Activated CD4-positive, CD25-positive, alpha-beta regulatory T cell treated with anti-CD3 and anti-CD28 coated beads, Interleukin-2, amount 50 U/mL, for 16 hours (primary cell): ENCODE results near the gene SKIC8.
"Not testable (repeated sequence)": the region's sequence is repeated elsewhere in the genome, so short reads cannot be mapped to it uniquely, and the experiment has no call there.

ENCODE experiments used
- DNase-seq: peaks from one replicate; pipeline ENCODE4 v3.0.0-alpha.2; 2020; ENCODE audit warnings: low read depth, low spot score

Gene SKIC8

GRCh38 chr15:78256044-78256437 lies 43.4 kb downstream of the SKIC8 start:
- DNase-seq, result no peak

DNA sequence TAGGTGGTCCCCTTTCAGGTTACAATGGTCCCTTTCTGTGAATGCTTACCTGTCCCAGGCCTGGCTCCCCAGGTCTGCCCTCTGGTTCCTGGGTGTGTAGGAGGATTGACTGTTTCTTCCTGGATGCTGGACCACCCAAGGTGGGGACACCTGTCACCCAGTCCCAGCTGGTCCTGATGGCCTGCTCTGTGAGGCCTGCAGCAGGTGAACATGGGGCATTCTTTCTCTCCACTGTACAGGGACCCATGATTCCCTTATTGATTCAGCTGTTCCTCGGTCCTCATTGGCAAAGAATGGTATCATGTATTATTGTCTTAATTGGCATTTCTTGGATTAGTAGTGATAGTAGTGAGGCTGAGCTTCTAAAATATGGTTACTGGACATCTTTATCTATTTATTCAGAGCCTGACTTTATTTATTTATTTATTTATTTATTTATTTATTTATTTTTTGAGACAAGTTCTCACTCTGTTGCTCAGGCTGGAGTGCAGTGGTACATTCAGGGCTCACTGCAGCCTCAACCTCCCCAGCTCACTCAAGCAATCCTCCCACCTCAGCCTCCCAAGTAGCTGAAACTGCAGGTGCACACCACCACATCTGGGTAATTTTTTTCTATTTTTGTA lies 43.9 kb downstream of the SKIC8 start:
- no peak for DNase-seq

DNA sequence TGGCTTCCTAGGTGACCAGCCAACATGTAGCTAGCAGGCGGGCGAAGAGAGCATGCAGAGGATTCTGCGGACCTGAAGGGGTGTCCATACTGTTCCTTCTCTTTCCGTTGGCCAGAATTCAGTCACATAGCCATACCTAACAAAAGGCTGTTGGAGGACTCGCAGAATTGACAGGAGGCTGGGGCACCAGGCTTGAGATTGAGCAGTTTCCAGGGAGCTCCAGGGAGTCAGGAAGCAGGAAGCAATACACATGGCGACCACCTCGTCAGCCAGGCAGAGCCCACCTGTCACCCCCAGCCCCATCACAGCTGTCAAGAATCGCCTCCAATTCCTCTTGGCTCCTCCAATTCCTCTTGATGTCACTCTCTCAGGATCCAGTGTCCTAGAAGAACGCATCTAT lies 48.3 kb downstream of the SKIC8 start:
- no peak for DNase-seq

DNA sequence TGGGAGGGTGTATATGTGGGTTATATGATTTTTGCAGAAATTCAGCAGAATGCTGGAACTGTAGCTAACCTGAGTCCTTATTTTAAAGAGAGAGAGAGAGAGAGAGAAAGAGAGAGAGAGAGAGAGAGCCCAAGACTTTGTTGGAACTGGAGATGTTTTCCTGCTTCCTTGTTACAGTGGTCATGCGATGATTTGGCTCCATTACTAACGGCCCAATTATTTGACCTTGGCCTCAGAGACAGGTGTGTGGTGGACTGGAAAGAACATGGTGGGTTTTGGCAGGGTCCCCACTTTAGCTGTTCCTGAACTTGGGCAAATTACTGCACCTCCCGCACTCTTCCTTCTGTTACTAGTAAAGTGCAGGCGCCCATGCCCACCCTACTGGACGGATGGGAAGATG lies 50.3 kb downstream of the SKIC8 start:
- no peak for DNase-seq

DNA sequence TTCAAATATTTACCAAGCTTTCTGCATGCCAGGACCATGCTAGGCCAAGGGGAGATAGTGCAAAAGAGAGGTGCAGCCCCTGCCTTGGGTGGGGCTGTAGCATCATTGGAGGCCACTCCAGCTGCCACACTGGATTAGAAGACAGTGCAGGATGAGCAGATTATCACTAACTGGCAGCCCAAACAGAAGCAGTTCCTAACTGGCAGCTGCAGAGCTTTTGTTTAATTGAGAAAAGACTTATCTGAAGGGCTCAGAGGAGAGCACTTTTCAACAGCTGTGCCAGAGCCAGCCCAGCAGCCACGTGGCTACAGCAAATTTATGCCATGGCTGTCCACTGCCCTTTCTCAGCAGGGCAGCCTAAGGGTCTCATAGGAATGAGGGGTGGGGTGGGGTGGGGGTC lies 51.5 kb downstream of the SKIC8 start:
- no peak for DNase-seq

DNA sequence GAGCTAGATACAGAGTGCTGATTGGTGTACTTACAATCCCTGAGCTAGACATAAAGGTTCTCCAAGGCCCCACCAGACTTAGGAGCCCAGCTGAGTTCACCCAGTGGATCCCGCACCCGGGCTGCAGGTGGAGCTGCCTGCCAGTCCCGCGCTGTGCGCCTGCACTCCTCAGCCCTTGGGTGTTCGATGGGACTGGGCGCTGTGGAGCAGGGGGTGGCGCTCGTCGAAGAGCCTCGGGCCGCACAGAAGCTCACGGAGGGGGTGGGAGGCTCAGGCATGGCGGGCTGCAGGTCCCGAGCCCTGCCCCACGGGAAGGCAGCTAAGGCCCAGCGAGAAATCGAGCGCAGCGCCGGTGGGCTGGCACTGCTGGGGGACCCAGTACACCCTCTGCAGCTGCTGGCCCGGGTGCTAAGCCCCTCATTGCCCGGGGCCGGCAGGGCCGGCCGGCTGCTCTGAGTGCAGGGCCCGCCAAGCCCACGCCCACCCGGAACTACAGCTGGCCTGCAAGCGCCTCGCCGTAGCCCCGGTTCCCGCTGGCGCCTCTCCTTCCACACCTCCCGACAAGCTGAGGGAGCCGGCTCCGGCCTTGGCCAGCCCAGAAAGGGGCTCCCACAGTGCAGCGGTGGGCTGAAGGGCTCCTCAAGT lies 53.3 kb downstream of the SKIC8 start:
- DNase-seq, result not testable (repeated sequence)

- not testable (repeated sequence) for DNase-seq
Measured at GRCh38 chr15:78245392-78245791, 54.0 kb downstream of the SKIC8 start.

DNA sequence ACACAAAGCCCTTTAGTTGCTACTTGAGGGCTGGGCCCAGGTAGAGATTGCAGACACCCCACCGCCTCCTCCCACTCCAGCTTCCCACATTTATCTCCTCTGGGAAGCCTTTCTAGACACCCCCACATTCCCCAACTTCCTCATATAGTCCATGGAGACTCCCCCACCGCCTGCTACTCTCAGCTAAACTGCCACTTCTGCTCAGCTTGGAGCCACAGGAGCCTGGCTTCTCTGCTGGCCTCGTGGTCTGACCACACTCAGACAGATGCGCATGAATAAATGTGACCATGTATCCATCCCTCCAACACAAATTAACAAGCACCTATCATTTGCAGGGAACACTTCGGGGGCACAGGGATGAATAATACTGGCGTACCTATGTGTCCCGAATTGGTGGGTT lies 54.5 kb downstream of the SKIC8 start:
- DNase-seq, result no peak

- DNase-seq, result no peak
Measured at GRCh38 chr15:78244101-78244500, 55.3 kb downstream of the SKIC8 start.

DNA sequence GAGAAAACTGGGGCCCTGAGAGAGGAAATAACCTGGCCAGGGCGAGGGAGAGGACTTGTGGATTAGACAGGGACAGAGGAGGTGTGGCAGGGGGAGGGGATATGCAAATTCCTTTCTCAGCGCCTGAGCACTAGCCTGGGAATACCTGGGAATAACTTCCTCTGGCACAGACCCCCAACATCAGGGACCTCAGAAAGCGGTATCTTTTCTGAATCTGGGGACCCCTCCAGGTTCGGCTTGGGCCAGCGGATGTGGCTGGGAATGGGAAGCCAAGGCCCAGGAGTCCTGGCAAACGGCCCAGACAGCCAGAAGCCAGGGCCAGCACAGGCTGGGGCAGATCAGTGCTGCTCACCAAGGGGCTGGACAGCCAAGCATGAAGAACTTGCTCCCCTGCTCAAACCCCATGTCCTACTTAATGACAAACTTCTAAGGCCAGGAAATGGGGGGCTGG lies 55.9 kb downstream of the SKIC8 start:
- DNase-seq, result no peak

GRCh38 chr15:78243058-78243457 lies 56.4 kb downstream of the SKIC8 start:
- DNase-seq, result no peak

- DNase-seq, result no peak
Measured at GRCh38 chr15:78242128-78242527, 57.3 kb downstream of the SKIC8 start.

- peak; percentile 57 for DNase-seq
Measured at GRCh38 chr15:78241017-78241416, 58.4 kb downstream of the SKIC8 start.

DNA sequence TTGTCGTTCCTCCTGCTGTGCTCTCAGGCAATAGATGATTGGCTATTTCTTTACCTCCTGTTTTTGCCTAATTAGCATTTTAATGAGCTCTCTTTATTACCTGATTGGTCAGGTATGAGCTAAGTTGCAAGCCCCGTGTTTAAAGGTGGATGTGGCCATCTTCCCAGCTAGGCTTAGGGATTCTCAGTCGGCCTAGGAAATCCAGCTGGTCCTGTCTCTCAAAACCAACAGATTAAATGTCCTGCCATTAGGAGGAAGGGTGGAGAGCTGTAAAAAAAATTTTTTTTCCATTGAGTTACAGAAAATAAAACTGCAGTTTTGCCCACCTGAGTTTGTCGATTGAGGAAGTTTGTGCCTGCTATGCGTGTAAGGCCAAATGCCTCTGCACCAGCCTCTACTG lies 59.6 kb downstream of the SKIC8 start:
- DNase-seq, result no peak

GRCh38 chr15:78237146-78237545 lies 62.3 kb downstream of the SKIC8 start:
- no peak for DNase-seq

- no peak for DNase-seq
Measured at GRCh38 chr15:78236491-78236890, 62.9 kb downstream of the SKIC8 start.

- DNase-seq, result no peak
Measured at GRCh38 chr15:78234515-78235040, 64.8 kb downstream of the SKIC8 start, which contains the start of gene ACSBG1. Gene ACSBG1, minus strand, starts transcription at chr15:78234565. Its CDS starts 64 bp downstream, at chr15:78234501.

GRCh38 chr15:78233496-78233895 lies 65.9 kb downstream of the SKIC8 start:
- DNase-seq, result no peak
